Measurements from ENCODE around the gene TMC6.

TMC6 gene, protein sequence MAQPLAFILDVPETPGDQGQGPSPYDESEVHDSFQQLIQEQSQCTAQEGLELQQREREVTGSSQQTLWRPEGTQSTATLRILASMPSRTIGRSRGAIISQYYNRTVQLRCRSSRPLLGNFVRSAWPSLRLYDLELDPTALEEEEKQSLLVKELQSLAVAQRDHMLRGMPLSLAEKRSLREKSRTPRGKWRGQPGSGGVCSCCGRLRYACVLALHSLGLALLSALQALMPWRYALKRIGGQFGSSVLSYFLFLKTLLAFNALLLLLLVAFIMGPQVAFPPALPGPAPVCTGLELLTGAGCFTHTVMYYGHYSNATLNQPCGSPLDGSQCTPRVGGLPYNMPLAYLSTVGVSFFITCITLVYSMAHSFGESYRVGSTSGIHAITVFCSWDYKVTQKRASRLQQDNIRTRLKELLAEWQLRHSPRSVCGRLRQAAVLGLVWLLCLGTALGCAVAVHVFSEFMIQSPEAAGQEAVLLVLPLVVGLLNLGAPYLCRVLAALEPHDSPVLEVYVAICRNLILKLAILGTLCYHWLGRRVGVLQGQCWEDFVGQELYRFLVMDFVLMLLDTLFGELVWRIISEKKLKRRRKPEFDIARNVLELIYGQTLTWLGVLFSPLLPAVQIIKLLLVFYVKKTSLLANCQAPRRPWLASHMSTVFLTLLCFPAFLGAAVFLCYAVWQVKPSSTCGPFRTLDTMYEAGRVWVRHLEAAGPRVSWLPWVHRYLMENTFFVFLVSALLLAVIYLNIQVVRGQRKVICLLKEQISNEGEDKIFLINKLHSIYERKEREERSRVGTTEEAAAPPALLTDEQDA

DNA sequence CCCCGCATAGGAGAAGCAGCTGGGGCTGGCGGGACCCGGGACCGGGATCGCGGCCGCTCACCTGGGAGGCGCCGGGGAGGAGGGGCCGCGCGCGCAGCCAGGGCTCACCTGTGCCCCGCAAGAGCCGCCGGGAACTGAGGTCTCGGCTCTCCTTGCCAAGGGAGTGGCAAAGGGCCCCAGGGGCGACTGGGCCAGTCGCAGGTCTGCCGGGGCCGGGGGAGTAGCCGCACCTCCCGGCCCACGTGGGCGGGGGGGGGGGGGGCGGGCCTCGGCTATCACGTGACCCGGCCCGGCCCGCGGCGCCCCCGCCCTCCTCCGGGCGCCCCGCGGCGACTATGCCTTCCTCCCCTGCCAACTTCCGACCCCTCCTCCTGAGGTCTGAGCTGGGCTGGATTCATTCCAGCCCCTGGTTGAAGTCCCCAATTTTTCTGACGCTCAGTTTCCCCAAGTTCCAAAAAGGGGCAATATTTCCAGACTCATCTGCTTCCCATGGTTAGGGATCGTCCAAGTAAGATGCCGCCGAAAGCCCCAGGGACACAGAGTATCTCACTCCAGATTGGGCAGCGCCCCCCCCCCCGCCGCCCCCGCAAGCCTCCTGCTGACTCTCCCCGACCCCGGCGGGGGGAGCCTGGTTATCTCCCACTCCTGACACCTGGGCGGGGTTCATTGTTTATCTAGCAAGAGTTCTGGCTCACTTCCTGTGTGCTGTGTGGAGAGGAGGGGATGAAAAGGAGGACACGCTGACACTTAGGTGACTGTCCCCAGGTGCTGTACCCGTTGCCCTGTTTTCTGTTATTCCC is at the start of gene TMC6:
Gene TMC6 (minus strand): TSS at position 205 of the 800 bp plus-strand sequence. CDS start 1,923 bp downstream, outside the sequence.
- DNase-seq (ENCODE audit: low read depth), result no peak
- H3K4me3 ChIP-seq (ENCODE audit: low read length), result peak within 1 kb of the TSS; percentile 36
- TF ChIP-seq, protein P1, sequence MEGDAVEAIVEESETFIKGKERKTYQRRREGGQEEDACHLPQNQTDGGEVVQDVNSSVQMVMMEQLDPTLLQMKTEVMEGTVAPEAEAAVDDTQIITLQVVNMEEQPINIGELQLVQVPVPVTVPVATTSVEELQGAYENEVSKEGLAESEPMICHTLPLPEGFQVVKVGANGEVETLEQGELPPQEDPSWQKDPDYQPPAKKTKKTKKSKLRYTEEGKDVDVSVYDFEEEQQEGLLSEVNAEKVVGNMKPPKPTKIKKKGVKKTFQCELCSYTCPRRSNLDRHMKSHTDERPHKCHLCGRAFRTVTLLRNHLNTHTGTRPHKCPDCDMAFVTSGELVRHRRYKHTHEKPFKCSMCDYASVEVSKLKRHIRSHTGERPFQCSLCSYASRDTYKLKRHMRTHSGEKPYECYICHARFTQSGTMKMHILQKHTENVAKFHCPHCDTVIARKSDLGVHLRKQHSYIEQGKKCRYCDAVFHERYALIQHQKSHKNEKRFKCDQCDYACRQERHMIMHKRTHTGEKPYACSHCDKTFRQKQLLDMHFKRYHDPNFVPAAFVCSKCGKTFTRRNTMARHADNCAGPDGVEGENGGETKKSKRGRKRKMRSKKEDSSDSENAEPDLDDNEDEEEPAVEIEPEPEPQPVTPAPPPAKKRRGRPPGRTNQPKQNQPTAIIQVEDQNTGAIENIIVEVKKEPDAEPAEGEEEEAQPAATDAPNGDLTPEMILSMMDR (conservative IDR thresholded peaks at IDR 0.05; ENCODE audit: low read length), result no peak

DNA sequence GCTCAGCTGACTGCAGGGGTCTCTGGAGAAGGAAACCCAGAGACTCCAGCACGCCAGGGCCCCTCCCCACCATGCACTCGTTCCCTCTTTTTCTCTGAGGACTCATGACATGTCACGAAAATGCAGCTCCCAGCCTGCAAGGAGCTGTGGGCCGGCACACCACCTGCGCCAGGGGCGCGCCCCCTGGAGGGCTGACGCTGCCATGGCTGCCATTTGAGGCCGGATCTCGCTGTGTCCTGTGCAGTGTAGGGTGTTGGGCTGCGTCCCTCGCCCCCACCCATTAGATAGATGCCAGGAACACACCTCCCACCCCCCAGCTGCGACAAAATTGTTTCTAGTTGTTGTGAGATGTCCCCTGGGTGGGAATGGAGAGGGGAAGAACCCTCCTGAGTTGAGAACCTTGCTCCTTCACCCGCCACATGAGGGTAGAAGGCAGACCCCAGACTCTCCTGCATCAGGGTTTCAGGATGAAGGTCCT is 48.0 kb upstream of the TMC6 start:
- H3K4me3 ChIP-seq (ENCODE audit: low read length), result no peak overlapping the region
- TF ChIP-seq, protein P1 (conservative IDR thresholded peaks at IDR 0.05; ENCODE audit: low read length), result peak; percentile 80
- DNase-seq (ENCODE audit: low read depth), result peak; percentile 32

DNA sequence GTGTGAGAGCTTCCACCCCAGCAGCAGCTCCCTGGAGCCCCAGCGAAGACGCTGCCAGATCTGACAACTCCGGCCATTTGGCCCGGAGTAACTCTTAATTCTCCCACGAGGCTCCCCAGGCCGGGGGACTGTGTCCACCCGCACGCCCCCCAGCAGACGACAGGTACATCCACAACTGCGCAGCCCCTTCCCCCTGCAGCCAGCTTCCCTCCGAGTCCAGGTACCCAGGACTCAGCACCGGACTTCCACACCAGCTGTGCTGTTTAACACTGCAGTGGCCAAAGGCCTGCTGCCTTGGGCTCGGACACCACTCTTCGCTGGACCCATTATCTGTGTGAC is 47.1 kb upstream of the TMC6 start:
- TF ChIP-seq, protein P1 (conservative IDR thresholded peaks at IDR 0.05; ENCODE audit: low read length), result no peak
- no peak for DNase-seq (ENCODE audit: low read depth)
- no peak overlapping the region for H3K4me3 ChIP-seq (ENCODE audit: low read length)

DNA sequence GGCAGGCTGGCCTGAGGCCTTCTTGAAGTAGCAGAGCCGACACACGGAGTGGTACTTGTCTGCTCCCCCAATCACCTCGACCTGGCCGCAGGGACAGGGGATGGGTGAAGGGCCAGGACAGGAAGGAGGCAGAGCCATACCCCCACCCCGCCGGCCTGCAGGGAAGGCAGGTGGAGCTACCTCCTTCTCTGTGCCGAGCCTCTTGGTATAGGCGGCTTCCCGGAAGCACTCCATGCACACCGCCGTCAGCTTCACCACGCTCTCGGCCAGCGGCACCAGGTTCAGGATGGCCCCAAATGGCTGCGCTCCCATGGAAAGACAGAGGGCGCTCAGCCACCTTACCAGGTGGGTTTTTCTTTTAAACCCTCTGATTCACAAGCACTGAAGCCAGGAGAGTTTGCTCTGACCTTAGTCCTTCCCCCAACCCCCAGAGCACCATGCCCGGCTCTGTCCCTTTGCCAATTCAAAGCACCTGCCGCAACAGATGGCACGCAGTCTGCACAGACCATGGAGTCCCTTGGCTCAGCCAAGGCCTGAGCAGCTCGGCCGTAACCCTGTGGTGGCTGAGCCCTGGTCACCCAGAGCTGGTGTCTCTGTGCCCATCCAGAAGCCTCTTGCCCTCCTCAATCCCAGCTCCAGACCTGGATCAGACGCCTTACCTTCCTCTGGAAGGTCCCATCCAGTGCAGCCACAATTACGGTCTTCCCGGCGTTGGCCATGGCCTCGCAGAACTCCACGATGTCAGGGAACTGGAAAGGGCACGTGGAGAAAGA is 46.5 kb upstream of the TMC6 start:
- no peak overlapping the region for H3K4me3 ChIP-seq (ENCODE audit: low read length)
- no peak for DNase-seq (ENCODE audit: low read depth)
- TF ChIP-seq, protein P1 (conservative IDR thresholded peaks at IDR 0.05; ENCODE audit: low read length), result no peak

DNA sequence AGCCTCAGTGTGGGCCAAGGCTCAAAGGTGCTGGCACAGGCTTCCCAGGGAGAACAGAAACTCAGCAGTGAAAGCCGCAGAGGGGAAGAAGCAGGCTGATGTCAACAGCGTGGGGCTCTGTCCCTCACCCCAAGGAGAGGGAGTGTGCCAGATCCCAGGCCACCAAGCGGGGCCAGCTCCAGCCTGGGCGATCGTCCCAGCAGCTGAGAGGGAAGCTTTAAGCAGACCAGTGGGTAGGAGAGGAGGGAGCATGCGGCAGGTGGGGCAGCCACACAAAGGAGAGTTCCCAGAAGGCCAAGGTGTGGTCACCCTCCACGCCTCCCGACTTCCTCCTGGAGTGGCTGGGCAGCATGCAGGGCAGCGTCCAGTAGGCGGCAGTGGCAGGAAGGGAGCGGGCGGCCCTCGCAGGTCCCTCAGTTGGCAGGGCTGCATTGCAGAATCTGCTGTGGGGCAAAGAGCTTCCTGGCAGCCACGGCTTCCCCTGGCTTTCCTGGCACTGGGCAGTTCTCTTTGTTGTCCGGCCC is 45.9 kb upstream of the TMC6 start:
- H3K4me3 ChIP-seq (ENCODE audit: low read length), result no peak overlapping the region
- DNase-seq (ENCODE audit: low read depth), result no peak
- TF ChIP-seq, protein P1 (conservative IDR thresholded peaks at IDR 0.05; ENCODE audit: low read length), result no peak

DNA sequence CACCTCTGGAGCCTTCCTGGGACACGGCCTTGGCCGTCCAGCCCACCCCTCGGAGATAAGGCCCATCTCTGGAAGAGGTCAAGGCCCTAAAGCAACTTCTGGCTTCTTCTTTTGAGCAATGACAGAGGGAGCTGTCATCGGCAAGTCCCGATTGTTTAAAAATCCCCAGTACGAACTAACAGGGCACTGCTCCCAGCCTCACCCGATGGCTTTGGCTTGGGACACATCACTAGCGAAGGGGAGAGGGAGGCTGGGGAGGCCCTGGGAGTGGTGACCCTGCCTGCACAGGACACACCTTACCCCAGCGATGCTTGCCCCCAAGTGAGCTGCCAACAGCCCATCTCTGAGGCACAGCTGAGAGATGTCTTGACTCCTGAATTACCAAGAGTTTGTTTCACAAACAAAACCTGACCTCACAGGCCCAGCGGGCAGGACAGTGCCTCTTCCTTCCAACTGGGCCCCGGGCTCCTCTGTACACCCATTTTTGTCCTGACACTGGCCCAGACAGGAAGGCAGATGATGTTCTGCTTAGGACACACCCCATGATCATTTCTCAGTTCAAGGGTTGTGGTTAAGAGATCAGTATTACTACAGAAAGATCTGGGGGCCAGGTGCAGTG is 44.7 kb upstream of the TMC6 start:
- H3K4me3 ChIP-seq (ENCODE audit: low read length), result no peak overlapping the region
- TF ChIP-seq, protein P1 (conservative IDR thresholded peaks at IDR 0.05; ENCODE audit: low read length), result no peak
- no peak for DNase-seq (ENCODE audit: low read depth)
